GM19467 (cell line): ENCODE data around the gene C12orf42.
A peak's percentile ranks its signal among the peaks of the same experiment; 100 is the strongest.
"Not testable (repeated sequence)": the region's sequence is repeated elsewhere in the genome, so short reads cannot be mapped to it uniquely, and the experiment has no call there.

Source experiments
- ATAC-seq: cut with Tn5 transposase; IDR thresholded peaks from one replicate; pipeline ENCODE4 v1.9.1; 2021; ENCODE audit warnings: mild to moderate bottlenecking, moderate library complexity; ENCODE audit not compliant: unreplicated experiment

C12orf42 gene

GRCh38 chr12:103425674-103426073 is 70.1 kb downstream of the C12orf42 start:
- not testable (repeated sequence) for ATAC-seq

DNA sequence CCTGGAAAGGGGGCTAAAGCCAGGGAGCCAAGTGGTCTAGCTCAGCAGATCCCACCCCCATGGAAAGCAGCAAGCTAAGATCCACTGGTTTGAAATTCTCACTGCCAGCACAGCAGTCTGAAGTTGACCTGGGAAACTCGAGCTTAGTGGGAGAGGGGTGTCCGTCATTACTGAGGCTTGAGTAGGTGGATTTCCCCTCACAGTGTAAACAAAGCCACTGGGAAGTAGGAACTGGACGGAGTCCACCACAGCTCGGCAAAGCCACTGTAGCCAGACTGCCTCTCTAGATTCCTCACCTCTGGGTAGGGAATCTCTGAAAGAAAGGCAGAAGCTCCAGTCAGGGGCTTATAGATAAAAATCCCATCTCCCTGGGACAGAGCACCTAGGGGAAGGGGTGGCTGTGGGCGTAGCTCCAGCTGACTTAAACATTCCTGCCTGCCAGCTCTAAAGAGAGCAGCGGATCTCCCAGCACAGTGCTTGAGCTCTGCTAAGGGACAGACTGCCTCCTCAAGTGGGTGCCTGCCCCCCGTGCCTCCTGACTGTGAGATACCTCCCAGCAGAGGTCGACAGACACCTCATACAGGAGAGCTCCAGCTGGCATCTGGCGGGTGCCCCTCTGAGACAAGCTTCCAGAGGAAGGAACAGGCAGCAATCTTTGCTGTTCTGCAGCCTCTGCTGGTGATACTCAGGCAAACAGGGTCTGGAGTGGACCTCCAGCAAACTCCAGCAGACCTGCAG is 70.8 kb downstream of the C12orf42 start:
- not testable (repeated sequence) for ATAC-seq

DNA sequence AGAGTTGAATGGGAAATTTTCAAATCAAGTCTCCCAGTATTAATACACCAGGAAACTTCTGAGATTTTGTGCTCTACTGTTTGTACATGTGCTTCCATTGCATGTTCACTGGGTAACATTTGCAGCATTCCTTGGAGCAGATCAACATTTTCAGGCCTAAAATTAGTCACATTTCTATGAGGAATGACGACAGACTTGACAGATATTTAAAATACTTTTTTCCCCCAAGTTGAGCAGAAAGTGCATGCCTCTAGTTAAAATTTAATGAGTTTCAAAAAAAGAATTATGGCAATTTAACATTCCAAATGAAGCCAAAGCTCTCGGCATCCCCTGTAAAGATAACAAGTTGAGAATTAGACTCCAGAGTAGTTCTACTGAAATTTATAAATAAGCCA is 72.3 kb downstream of the C12orf42 start:
- ATAC-seq = no peak

- ATAC-seq = no peak
Measured at GRCh38 chr12:103422746-103423515, 72.8 kb downstream of the C12orf42 start.

GRCh38 chr12:103422328-103422727 is 73.4 kb downstream of the C12orf42 start:
- ATAC-seq = no peak

DNA sequence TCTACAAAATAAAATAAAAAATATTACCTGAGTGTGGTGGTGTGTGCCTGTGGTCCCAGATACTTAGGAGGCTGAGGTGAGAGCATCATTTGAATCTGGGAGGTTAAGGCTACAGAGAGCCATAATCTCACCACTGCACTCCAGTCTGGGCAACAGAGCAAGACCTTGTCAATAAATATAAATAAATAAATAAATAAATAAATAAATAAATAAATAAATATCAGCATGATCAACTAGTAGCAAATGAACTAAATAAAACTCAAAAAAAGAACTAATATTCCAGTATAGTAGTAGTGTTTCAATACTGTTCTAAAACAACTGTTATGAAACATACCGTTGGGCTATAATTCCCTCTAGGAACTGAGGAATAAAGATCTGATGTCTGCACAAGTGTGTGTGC is 74.4 kb downstream of the C12orf42 start:
- no peak for ATAC-seq

GRCh38 chr12:103415681-103416080 is 80.1 kb downstream of the C12orf42 start:
- no peak for ATAC-seq

DNA sequence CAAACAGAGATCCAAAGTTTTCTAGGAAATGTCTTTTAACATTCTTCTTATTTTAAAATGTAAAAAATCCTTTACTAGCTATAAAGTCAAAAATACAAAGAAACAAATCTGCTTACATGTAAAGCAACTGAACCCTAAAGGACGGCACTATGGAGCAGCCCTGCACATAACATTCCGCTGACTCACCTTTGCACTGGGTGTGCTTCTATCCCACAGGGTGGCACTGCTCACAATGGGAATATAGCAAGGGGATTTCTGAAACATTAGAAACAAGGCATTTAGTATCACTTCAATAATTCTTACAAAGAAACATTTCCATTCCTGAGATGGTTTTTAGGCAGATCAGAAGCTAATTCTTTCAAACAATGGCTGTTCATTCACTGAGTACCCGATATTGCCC is 94.3 kb downstream of the C12orf42 start:
- no peak for ATAC-seq

DNA sequence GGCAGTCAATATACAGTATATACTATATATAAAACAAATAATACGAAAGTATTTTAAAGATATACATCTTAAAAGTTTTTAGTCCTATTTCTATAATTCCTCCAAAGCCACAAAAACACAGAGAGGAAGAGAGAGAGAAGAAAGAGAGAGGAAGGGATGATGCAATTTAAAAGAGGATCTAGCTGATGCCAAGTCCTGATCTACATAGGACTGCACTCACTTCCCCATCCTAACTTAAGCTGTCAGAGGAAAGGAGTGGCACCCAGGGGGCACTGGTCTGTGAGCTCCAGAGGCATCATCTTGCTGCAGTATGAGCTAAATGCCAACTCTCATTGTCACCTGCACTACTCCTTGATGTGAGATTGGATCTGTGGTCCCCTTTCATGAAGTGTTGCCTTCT is 95.8 kb downstream of the C12orf42 start:
- no peak for ATAC-seq

- no peak for ATAC-seq
Measured at GRCh38 chr12:103397536-103397935, 98.2 kb downstream of the C12orf42 start.

DNA sequence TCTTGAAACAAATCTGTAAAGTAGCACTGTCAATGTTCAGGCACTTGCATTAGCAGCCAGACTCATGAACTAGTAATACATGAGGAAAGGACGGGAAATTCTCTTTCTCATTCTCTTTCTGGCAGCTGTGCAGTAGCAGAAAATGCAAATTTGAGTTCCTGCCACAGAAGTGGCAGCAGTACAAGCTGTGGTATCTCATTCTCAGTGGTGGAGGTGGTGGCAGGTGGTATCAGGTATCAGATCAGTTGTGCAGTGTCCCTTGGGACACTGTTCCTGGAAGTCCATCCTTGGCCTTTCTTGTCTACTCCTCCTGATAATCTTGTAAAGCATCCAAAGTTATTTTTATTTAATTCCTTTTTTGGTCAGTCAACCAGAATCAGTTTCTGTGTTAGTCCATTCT is 103.0 kb downstream of the C12orf42 start:
- ATAC-seq = peak; percentile 94

- no peak for ATAC-seq
Measured at GRCh38 chr12:103391103-103391502, 104.7 kb downstream of the C12orf42 start.

DNA sequence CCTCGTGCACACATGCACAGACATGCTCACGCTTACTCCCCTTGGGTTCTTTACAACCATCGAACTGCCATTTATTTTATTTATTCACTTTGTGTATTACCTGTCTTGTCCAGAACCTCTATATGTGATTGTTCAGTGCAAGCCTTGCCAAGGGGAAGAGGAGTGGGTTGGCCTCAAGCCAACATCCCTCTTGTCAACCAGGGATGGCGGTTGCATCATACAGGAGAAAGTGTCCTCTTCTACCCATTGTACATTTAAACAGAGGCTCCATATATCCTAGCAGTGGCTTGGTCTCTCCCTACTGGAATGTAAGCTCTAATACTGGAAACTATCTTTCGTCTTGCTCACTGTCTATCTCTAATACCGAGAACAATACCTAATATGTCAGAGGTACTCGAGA is 108.4 kb downstream of the C12orf42 start:
- no peak for ATAC-seq

DNA sequence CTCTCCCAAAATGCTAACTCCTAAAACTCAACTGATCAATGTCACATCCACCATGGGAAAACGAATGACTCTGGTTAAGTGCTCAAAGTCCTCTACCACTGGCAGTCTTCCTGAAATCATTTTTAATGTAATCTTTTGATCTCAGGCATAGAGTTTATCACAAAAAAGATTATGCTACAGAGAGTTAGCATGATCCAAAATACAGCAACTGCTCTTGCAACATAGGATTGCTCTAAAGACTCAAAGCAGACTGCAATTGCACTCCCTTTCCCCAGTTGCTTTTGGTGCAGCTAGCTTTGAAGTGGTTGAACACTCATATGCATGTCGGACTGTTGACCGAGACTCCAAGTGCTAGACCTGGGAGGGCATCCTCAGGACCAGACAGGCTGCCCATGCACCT is 109.3 kb downstream of the C12orf42 start:
- ATAC-seq = no peak

GRCh38 chr12:103382736-103383346 is 112.9 kb downstream of the C12orf42 start:
- no peak for ATAC-seq

GRCh38 chr12:103382119-103382518 is 113.6 kb downstream of the C12orf42 start:
- no peak for ATAC-seq

DNA sequence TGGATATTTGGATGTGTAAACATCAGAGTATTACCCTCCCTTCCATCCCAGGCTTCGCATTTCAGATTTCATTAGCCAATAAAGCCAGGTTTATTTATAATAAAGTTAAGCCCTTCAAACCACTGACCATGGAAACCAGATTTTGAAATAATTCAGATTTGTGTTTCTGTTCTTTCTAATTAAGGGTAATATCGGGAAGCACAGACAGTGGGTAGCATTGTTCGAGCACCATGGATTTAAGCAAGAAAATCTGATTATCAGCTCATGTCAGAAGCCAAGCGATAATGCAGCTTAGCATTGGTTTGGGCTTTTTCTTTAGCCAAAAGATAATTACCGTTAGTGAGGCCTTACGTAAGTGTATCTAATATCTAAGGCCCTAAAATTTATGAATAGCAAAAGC is 116.1 kb downstream of the C12orf42 start:
- ATAC-seq = no peak

DNA sequence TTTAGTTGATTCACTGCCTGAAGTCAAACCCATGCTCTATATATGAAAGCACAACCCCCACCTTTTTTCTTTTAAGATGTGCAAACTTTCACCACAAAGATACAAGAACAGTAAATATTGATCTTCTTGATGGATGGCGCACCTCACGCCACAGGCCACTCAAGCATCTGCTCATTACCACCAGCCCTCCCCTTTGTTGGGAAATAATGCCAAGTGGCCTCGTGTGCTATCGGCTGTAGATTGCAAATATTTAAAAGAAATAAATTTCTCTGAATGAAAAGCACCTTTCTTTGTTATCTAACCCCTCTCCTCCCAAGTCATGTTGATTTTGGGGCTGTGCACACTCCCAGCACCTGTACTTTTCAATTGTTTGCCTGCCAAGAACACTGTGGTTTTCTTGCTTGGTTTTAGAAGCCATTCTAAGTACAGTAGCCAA is 122.7 kb downstream of the C12orf42 start:
- no peak for ATAC-seq

GRCh38 chr12:103369929-103370328 is 125.8 kb downstream of the C12orf42 start:
- peak; percentile 75 for ATAC-seq

DNA sequence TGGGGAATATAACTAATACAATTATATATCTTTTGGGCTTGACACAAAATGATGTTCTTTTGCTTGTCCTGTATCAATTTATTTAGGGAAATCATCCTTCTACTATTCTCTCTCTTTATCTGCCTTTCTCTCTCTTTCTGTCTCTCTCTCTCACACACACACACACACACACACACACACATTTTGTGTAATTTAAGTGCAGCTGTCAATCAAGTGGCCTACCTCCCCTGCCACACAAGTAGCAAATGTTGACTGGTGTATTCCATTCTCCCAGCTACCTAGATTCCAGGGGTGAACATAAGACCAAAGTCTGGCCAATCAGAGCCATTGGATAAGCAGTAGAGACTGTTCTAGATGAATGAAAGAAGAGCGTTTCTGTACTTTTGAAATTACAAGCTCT is 127.6 kb downstream of the C12orf42 start:
- no peak for ATAC-seq

- no peak for ATAC-seq
Measured at GRCh38 chr12:103354403-103354802, 141.4 kb downstream of the C12orf42 start.

DNA sequence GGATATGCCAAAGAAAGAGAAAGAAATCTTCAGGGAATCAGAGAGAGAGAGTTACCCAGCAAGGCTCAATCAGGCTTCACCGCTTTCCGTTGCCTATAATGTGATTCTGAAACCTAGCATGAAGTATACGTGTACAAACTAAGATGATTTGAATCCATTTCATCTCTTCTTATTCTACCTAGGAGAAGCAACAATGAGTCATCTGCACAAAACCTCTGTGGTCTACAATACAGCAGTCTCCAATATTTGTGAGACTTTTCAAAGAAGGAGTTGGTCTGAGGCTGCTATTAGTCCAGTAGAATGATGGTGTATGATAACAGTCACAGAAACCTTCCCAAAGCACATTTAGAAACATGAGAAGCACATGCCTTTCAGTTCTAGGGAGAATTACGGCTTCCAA is 141.9 kb downstream of the C12orf42 start:
- no peak for ATAC-seq
